GM19193 (cell line): Measurements from ENCODE around the gene CDT1.

Source experiments
- POLR2A ChIP-seq: IDR thresholded peaks from 4 replicates; pipeline ENCODE4 v1.6.1; 2011; ENCODE audit not compliant: insufficient read depth, insufficient read length; ENCODE audit errors: extremely low read depth

CDT1 gene

DNA sequence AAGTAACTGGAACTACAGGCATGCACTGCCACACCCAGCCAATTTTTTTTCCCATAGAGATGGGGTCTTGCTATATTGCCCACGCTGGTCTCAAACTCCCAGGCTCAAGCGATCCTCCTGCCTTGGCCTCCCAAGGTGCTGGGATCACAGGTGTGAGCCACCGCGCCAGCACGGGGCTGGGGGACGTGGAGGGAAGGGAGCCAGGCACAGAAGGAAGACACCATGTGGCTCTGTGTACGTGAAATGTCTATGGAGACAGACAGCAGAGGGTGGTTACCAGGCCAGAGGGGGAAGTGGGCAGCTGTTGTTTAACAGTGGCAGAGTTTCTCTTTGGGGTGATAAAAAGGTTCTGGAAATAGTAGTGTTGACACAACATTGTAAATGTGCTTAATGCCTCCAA is 14.0 kb upstream of the CDT1 start:
- no peak for TF ChIP-seq POLR2A

DNA sequence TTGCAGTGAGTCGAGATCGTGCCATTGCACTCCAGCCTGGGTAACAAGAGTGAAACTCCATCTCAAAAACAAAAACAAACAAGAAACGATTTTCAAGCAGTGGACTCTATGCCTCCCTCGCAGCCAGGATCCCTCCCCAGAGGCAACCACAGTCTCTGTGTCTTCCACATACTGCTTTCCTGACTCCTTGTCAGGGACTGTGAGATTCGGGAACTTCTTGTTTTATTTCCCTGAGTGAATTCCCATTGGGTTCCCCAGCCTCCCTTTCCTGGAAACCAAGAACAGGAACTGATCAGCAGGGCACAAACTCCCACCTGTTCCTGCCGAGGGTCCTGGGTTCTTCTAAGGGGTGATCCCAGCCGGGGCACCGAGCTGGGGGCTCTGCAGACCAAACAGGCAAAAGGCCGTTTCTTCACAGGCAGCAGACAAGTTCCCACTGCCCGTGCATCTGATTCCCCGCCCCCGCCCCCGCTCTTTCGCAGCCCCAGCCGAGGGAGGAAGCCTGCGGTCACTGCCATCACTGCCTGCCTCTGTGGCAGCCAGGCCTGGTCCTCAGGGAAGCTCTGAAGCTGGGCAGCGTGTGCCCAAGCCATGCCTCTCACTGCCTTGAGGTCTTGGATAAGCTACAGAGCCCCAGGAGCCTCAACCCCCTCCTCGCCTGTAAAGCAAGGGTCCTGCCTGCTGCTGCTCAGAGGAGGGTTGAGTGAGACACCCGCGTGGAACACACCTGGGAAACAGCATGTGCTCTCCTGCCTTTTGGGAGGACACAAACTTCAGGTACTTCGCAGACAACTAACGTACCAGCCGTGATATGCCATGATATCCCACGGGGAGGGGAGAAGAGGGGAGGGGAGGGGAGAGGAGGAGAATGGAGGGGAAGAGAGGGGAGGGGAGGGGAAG is 13.0 kb upstream of the CDT1 start:
- no peak for TF ChIP-seq POLR2A

DNA sequence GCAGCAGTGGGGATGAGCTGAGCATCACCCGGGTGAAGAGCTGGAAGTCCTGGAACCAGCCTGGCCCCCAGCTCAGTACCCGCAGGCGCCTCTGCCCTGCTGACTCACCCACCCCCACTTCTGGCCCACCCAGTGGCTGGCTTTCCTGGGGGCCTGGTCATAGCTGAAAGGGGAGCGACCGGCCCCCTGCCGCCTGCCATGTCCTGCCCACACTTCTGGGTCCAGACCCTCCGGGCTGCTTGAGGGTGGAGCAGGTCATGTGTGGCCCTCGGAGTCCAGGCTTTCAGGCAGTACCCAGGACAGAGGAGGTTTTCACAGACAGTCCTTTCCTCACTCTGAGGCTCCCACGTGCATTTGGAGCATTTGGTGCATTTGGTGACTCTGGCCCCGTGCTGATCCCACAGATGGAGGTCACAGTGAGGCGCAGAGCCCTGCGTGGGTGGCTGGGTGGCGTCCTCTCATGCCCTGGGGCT is 11.5 kb upstream of the CDT1 start:
- no peak for TF ChIP-seq POLR2A

DNA sequence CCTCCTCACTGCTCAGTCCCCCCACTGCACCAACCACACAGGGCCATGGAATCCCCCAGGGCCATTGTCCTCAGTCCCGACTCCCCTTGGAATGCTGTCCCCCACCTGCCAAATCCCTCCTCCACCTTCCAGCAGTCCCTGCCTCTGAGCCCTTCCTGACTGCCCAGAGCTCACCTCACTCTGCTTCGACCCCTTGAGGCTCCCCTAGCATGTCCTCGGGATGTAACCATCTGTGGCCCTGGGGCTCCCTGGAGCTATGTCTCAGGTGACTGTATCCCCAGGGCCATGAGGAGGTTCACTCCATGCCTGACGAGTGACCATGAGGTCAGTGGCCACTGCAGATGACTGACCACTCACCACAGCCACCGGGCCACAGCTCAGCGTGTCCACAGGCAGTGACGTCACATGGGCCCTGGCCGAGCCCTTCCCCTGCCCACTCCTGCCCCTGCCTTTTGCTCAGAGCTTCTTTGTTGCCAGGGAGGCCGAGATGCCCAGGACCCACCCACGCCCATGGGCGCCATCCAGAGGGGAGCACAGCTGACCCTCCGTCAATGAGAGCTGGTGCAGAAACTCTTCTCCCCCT is 10.8 kb upstream of the CDT1 start:
- TF ChIP-seq POLR2A = no peak

DNA sequence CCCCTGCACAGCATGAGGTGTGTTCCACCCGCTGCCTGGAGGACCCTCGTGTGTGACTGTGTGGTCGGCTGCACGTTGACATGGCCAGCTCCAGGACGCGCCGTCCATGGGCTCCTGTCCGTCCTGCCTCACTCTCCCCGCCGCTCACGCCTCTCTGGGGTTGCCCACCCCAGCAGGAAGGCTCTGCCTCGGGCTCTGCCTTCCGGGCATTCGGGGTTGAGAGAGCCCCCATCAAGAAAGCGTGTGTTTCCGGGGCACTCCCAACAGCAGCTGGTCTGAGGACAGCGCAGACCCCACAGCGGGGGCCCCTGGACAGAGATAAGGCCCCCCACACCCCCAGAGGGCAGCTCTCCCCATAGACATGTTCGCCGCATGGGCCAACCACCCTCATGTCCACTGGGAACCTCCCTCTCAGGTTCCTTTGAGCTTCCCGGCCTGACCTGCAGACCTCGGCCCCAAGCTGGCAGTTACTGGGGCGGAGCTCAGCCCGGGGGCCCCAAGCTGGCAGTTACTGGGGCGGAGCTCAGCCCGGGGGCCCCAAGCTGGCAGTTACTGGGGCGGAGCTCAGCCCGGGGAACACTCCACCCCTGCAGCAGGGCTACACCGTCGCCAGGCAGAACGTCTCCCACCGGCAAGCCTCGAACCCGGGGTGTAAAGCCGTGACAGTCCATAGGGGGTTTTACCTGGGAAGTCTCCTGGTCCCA is 10.2 kb upstream of the CDT1 start:
- TF ChIP-seq POLR2A = no peak

DNA sequence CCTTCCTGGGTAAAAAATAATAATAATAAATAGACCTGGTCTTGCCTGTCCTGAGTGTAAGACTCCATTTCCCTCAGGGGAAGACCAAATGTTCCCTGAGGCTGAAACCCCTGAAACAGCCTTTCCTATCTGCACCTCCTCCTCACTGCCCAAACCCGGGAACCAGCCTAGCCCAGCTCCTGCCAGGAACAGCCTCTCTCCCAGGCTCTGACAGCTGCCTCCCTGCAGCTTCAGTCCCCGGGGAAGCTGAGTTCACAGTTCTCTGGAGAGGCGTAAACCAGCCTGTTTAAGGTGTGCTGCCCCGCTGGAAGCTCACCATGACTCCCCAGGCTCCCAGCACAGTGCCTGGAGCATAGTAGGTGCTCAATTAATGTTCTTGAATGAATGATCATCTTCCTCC is 7.3 kb upstream of the CDT1 start:
- TF ChIP-seq POLR2A = no peak

DNA sequence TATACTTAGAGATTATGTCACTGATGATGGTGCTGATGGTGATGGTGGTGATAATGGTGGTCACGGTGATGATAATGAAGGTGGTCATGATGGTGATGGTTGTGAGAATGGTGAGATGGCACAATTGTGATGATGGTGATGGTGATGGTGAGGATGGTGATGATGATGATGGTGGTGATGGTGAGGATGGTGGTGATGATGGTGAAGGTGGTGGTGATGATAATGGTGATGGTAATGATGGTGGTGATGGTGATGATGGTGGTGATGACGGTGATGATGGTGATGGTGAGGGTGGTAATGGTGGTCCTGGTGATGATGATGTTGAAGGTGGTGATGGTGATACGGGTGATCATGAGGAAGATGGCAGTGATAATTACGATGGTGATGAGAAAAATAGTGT is 5.5 kb upstream of the CDT1 start:
- no peak for TF ChIP-seq POLR2A

DNA sequence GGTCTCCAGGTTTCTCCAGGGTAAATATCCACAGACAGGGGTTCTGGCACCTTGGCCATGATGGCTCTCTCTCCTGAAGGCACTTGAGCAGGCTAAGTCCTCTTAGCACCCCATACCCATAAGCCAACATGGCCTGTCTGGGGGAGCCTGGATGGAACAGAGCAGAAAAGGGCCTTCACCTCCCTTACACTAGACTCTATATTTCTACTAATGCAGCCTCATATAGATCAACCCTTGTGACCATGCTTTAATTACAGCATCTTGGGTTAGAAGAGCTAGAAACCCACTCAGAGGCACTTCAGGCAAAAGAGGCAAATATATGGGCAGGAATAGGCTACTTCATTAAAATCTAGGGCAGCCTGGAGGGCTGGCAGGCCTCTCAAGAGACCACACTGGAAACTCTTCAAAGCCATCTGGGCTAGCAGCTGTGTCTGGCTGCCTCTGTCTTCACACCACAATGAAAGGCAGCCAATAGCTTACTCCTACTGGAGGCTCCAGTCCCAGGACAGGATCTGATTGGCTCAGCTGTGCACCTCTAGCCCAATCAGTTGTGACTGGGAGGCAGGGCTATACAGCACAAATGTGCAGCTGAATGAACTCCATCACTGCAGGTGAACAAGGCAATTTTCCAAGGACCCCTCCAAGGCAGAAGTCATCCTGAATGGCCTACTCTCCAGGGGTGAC is 4.7 kb upstream of the CDT1 start:
- no peak for TF ChIP-seq POLR2A

DNA sequence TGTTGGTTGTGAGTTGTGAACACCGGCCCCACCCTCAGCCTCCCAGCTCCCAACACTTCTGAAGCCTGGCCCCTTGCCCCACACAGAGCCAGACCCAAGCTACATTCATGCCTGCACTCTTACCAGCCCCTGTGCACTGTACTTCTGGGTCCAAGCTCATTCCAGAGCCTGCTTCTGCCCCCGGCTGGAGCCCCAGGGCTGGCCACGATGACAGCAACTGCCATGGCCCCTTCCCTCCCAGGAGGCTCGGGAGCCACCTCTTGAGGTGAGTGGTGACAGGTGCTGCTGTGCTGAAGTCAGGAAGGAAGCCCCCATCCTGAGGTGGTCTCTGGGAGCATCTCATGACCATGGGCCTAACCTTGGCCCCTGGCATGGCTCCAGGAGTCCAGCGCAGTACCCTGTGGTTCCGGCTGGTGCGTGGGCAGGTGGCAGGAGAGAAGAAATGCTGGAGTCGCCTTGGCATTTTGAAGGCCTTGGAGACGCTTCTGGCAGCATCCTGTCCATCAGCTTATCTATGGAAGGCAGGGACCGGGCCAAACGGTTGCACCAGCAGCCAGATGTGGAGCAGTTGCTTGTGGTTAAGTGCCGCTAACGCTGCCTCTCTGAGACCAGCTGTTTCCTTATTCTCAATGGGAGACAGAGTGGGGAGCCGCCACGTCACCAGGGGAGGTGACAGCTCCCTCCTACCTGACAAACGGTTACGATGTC is 3.9 kb upstream of the CDT1 start:
- TF ChIP-seq POLR2A = no peak

DNA sequence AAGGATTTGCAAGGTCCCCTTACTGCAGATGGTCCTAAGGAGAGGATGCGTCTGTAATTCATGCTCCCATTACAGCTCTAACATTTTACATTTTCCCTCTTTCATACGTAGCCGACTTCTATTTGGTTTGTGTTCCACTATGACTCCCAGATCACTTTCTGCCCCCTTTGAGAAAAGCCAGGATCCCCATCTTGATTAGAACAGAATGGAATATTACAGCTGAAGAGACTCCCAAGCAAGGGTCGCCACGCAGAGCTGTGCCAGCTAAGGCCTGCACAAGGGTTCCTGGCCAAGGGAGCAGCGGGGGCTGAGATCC is 3.4 kb upstream of the CDT1 start:
- TF ChIP-seq POLR2A = no peak

DNA sequence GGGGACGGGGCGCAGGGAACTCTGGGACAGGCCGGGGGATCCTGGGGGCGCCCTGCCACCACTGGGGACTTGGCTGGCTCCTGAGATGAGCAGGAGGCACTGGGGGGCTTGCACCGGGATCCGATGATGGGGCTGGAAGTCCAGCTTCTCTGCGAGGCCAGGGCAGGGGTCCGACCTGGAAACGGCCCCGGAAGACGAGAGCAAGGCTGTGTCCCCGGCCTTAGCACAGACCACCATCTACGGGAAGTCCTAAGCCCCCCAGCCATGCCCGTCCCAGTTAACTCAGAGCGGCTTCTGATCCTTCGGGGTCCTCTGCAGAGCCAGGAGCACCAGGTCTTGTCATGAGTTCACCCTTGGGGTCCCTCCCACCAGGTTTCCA is 573 bp downstream of the CDT1 start:
- TF ChIP-seq POLR2A = no peak

DNA sequence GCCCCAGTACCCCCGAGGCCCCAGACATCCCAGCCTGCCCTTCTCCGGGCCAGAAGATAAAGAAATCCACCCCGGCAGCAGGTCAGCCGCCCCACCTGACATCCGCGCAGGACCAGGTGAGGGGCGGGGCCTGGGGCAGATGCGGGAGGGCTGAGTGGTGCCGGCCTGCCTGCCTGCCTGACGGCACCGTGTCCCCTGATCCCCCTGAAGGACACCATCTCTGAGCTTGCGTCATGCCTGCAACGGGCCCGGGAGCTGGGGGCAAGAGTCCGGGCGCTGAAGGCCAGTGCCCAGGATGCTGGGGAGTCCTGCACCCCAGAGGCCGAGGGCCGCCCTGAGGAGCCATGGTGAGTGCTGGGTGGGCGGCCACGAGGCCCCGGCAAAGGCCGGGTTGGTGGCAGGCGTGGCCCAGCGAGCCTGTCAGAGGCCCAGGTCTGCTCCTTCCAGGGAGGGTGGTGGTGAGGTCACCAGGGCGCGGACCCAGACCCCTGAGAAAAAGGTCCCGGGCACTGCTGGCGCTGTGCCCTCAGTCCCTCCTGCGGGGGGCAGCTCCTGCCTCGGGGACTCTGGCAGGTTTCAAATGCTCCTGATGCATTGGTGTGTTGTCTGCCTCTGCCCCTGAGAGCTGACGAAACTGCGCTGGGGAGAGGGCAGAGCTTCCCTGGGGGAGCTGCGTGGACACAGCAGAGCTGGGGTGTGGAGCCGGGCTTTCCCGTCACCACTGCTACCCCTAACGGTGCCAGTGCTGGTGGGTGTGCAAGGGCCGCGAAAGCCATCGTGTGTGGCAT is 1.2 kb downstream of the CDT1 start:
- TF ChIP-seq POLR2A = peak; percentile 4

DNA sequence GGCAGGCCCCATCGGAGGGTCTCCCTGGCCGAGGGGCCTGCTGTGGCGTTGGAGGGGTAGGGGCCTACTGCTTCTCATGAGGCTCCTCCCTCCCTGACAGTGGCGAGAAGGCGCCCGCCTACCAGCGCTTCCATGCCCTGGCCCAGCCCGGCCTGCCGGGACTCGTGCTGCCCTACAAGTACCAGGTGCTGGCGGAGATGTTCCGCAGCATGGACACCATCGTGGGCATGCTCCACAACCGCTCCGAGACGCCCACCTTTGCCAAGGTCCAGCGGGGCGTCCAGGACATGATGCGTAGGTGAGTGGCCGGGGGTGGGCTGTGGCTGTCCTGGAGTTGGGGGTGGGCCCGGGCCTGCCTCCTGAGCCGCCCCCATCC is 1.7 kb downstream of the CDT1 start:
- peak; percentile 10 for TF ChIP-seq POLR2A

DNA sequence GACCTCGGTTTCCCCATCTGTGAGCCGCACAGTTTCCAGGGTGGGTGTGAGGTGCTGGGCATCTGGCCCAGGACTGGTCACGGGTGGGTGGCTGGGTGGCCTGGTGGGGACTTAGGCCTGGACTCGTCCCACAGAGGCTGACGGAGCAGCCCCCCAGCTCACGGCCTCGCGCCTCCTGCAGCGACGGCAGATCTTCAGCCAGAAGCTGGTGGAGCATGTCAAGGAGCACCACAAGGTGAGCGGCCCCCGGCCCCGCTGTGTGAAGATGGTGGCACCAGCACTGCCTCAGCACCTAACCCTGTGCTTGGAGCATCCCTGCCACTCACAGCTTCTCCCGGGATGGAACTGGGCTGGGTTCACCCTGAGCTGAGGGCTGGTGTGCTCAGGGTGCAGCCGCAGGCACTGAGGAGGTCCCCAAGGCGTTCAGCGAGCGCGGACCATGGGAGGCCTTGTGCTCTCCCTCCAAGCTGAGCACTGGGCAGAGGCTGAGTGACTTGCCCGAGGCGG is 2.4 kb downstream of the CDT1 start:
- no peak for TF ChIP-seq POLR2A
